Effector memory CD4-positive, alpha-beta T cell (primary cell): Measurements from ENCODE around the gene SENP8.
"Not testable (repeated sequence)": the region's sequence is repeated elsewhere in the genome, so short reads cannot be mapped to it uniquely, and the experiment has no call there.

ENCODE experiments used
- DNase-seq, 3 donors: peaks; one replicate each; pipeline ENCODE4 v3.0.0-alpha.2; 2020
- H3K27ac ChIP-seq: 2 replicates; pipeline ENCODE4 v1.7.0; 2013; ENCODE audit warnings: mild to moderate bottlenecking, low read length, moderate library complexity; ENCODE audit not compliant: insufficient read depth, poor library complexity, severe bottlenecking
- H3K27me3 ChIP-seq: replicated peaks from 2 replicates; pipeline ENCODE4 v1.7.0; 2013; ENCODE audit warnings: mild to moderate bottlenecking, low read length; ENCODE audit not compliant: insufficient read depth, control insufficient read depth, poor library complexity, severe bottlenecking
- H3K36me3 ChIP-seq: 2 replicates; pipeline ENCODE4 v1.7.0; 2013; ENCODE audit warnings: mild to moderate bottlenecking, low read length, moderate library complexity; ENCODE audit not compliant: control insufficient read depth, insufficient read depth
- H3K4me1 ChIP-seq: 2 replicates; pipeline ENCODE4 v1.7.0; 2013; ENCODE audit warnings: low read length, mild to moderate bottlenecking; ENCODE audit not compliant: control insufficient read depth, insufficient read depth, poor library complexity, severe bottlenecking
- H3K4me3 ChIP-seq: 2 replicates; pipeline ENCODE4 v1.7.0; 2013; ENCODE audit warnings: low read length, low read depth, mild to moderate bottlenecking; ENCODE audit not compliant: insufficient read depth, poor library complexity, severe bottlenecking
- H3K9me3 ChIP-seq: 2 replicates; pipeline ENCODE4 v1.7.0; 2013; ENCODE audit warnings: mild to moderate bottlenecking, low read length, moderate library complexity; ENCODE audit not compliant: control insufficient read depth

The SENP8 gene

GRCh38 chr15:72166716-72167417 is 48.7 kb downstream of the SENP8 start:
- no peaks in the 10 kb centered on the region for H3K36me3 ChIP-seq
- H3K27me3 ChIP-seq = no peaks in the 10 kb centered on the region

GRCh38 chr15:72167445-72167844 is 49.2 kb downstream of the SENP8 start:
- Histone ChIP-seq H3K4me3 (no peak overlapping the region), H3K27me3 (no peaks in the 10 kb centered on the region), H3K36me3 (no peaks in the 10 kb centered on the region), H3K4me1 (peaks cover 5% of the 10 kb centered on the region), H3K27ac (no peak overlapping the region), H3K9me3 (no peaks in the 10 kb centered on the region)
- no peak for DNase-seq

More at GRCh38 chr15:72166716-72167417, 48.7 kb downstream of the SENP8 start:
- Histone ChIP-seq H3K4me1 (peaks cover 5% of the 10 kb centered on the region), H3K27ac (no peak overlapping the region), H3K9me3 (no peaks in the 10 kb centered on the region), H3K4me3 (no peak overlapping the region)
- no peak for DNase-seq

DNA sequence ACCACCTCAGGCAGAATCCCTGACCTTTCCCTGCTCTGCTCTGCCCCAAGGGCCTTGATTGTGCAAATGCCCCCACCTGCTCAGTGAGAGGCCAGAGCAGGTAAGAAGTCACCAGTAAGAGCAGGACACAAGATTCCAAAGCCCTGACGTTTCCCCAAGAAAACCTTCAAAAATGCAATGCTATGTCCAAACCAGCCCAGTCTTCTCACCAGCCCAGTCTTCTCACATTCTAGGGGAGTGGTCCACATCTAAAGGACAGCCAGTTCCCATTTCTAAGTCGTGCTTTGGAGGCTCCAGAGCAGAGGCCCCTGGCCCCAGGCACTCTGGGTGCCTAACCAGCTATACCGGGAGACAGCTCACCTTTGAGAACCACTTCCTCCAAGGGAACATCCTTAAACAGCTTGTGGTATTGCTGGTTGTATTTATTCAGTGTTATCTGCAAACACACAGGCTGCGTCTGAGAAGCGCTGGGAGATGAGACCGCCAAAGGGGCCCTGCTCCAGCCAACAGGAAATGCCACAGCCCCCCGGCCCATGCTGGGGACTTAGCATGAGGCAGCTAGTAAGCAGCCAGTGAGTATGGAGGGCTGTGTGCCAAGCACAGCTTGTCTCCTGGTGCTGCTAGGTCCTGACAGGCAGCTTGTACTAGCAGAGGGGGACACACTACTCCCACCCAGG is 50.1 kb downstream of the SENP8 start:
- H3K36me3 ChIP-seq = no peaks in the 10 kb centered on the region
- no peak overlapping the region for H3K27ac ChIP-seq
- H3K4me1 ChIP-seq = peaks cover 5% of the 10 kb centered on the region
- no peak for DNase-seq
- H3K27me3 ChIP-seq = no peaks in the 10 kb centered on the region
- H3K9me3 ChIP-seq = no peaks in the 10 kb centered on the region
- H3K4me3 ChIP-seq = no peak overlapping the region

- H3K4me1 ChIP-seq = peaks cover 5% of the 10 kb centered on the region
- no peaks in the 10 kb centered on the region for H3K27me3 ChIP-seq
- no peak for DNase-seq
- no peaks in the 10 kb centered on the region for H3K36me3 ChIP-seq
- no peaks in the 10 kb centered on the region for H3K9me3 ChIP-seq
- H3K4me3 ChIP-seq = no peak overlapping the region
- no peak overlapping the region for H3K27ac ChIP-seq
These were observed 50.6 kb downstream of the SENP8 start for GRCh38 chr15:72168808-72169190.

GRCh38 chr15:72169236-72169920 is 51.2 kb downstream of the SENP8 start:
- H3K36me3 ChIP-seq = no peaks in the 10 kb centered on the region
- H3K27me3 ChIP-seq = no peaks in the 10 kb centered on the region
- no peak overlapping the region for H3K4me3 ChIP-seq
- no peak overlapping the region for H3K27ac ChIP-seq
- no peak for DNase-seq
- H3K9me3 ChIP-seq = no peaks in the 10 kb centered on the region
- peaks cover 5% of the 10 kb centered on the region for H3K4me1 ChIP-seq

GRCh38 chr15:72169921-72170611 is 51.9 kb downstream of the SENP8 start:
- Histone ChIP-seq H3K4me1 (peaks cover 5% of the 10 kb centered on the region), H3K4me3 (no peak overlapping the region), H3K36me3 (no peaks in the 10 kb centered on the region), H3K27me3 (no peaks in the 10 kb centered on the region), H3K9me3 (no peaks in the 10 kb centered on the region), H3K27ac (no peak overlapping the region)
- no peak for DNase-seq

DNA sequence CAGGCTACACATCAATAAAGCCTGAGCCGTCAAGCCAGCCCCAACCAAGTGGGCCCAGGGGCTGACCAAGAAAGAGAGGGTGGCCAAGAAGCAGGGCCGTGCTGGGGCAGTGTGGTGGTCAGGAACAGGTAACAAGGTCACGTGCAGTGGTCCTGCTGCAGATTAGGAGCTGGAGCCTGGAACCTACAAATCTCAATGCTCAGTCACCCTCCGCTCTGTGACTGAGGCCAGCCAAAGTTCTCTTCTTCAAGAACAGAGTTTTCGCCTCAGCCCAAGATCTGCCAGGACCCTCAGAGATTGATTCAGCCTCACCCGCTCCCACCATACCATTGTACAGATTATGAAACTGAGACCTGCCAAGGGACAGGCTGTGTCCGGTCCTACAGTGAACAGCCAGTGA is 52.5 kb downstream of the SENP8 start:
- Histone ChIP-seq H3K4me3 (no peak overlapping the region), H3K27me3 (no peaks in the 10 kb centered on the region), H3K4me1 (peaks cover 5% of the 10 kb centered on the region), H3K27ac (no peak overlapping the region), H3K9me3 (no peaks in the 10 kb centered on the region), H3K36me3 (no peaks in the 10 kb centered on the region)
- no peak for DNase-seq

DNA sequence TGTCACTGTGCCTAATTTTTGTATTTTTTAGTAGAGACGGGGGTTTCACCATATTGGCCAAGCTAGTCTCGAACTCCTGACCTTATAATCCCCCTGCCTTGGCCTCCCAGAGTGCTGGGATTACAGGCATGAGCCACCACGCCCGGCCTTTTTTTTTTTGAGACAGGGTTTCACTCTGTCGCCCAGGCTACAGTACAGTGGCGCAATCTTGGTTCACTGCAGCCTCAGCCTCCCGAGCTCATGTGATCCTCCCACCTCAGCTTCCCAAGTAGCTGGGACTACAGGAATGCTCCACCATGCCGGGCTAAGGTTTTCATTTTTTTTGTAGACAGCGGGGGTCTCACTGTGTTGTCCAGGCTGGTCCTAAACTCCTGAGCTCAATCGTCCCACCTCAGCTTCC is 53.8 kb downstream of the SENP8 start:
- not testable (repeated sequence) for H3K9me3 ChIP-seq, H3K27ac ChIP-seq, H3K4me3 ChIP-seq, H3K27me3 ChIP-seq, DNase-seq, H3K4me1 ChIP-seq, H3K36me3 ChIP-seq

DNA sequence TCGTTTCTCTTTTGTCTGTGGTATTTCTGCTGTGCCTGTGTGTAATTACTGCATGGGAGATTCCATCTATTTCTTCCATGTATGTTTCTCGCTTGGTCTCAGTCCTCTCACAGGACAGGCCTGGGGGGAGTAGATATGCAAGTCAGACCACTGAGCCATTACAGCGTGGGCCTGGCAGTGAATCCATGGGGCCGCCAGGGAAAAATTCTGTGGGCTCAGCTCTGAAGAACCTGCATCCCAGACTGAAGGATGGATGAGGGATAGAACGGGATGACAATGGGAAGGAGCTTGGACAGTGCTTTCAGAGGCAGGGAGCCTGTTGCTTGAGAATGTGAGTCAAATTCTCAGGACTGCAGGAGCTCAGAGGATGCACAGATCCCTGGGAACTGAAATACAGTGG is 54.6 kb downstream of the SENP8 start:
- peaks cover 5% of the 10 kb centered on the region for H3K4me1 ChIP-seq
- no peaks in the 10 kb centered on the region for H3K9me3 ChIP-seq
- H3K4me3 ChIP-seq = no peak overlapping the region
- no peaks in the 10 kb centered on the region for H3K27me3 ChIP-seq
- H3K36me3 ChIP-seq = no peaks in the 10 kb centered on the region
- DNase-seq = no peak
- H3K27ac ChIP-seq = no peak overlapping the region

DNA sequence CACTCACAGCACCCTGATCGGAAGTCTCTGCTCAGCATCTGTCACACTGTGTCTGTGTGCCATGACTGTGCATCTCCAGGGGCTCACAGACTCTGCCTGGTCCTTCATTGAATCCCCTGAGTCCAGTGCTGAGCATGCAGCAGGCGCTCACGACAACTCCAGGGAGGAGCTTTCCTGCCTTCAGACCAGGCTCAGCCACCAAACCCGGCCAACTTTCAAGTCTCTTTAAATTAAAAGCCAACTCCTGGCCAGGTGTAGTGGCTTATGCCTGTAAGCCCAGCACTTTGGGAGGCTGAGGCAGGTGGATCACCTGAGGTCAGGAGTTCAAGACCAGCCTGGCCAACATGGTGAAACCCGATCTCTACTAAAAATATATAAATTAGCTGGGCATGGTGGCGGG is 55.2 kb downstream of the SENP8 start:
- no peak for DNase-seq
- H3K4me1 ChIP-seq = peaks cover 2% of the 10 kb centered on the region
- no peaks in the 10 kb centered on the region for H3K27me3 ChIP-seq
- no peak overlapping the region for H3K4me3 ChIP-seq
- H3K9me3 ChIP-seq = no peaks in the 10 kb centered on the region
- H3K27ac ChIP-seq = no peak overlapping the region
- H3K36me3 ChIP-seq = no peaks in the 10 kb centered on the region
